H54 (cell line): ENCODE data around the gene IKZF1.

Experiments
- DNase-seq: peaks from one replicate; pipeline ENCODE4 v3.0.0; 2011; ENCODE audit warnings: low spot score, mixed read lengths; ENCODE audit not compliant: insufficient read length
- FAIRE-seq: peaks from 3 replicates; lab custom pipeline; 2011; peaks lifted over from hg19 to GRCh38; lab: Jason Lieb, UNC
- POLR2A ChIP-seq: IDR thresholded peaks from 2 replicates; pipeline ENCODE4 v1.6.1; 2011; ENCODE audit warnings: low read depth, mild to moderate bottlenecking, low read length

The IKZF1 gene

DNA sequence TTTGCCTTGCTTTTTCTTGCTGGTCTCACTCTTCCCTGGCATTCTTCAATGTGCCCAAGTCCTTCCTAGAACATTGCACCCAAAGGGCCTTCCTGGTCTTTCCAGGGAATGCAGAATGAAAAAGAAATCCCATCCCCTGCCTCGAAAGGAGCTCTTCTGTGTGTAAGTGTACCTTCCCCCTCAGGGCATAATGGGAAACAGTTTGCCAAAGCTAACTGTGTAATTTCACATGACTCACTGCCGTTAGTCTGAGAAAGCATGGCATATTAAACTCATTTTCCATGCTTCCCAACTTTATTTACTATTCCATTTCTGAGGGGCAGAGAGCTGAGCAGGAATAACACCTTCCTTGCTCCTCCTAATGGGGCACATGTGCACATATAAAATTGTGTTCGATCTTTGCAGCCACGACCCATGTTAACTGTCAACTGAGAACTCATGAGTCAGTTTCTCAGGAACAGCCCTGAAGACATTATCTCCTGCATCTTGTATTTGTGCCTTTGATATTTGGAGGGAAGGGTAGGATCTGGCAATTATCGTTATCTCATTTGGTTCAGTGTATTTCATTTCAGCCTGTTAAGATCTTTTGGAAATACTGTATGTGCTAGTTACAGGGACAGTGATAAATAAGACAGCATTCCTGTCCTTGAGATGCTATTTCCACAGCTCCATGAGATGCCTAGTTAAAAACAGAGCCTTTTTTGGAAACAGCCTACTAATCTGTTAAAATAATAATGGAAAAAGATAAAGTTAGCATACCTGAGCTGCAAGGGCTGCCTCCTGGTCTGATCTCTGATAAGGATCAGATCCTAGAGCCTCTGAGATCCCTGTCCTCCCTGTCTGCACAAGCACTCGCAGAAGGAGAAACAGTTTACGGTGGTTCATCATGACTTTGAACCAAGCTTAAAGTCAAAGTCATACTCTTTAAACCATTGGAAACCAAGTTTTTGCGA lies 42.3 kb downstream of the IKZF1 start:
- FAIRE-seq (no peak), DNase-seq (no peak)
- no peak for TF ChIP-seq POLR2A

DNA sequence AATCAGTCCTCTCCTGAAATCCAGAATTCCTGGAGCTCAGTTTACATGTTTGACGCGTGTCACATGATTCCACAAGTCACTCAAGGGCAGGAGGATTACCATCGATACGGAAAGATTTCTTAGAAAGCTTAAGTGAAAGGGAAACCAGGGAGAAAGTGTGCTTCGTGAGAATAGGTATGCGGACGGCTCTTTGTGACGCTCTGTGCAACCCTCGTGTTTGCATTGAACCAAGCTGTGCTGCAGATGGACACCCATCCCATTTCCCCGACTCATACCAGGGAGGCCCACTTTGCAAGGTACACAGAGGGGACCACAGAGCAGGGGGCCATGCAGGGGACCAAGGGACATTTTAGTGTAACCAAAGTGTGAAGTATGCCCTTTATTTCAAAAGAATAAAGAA lies 43.2 kb downstream of the IKZF1 start:
- no peak for TF ChIP-seq POLR2A
- FAIRE-seq = no peak
- no peak for DNase-seq

DNA sequence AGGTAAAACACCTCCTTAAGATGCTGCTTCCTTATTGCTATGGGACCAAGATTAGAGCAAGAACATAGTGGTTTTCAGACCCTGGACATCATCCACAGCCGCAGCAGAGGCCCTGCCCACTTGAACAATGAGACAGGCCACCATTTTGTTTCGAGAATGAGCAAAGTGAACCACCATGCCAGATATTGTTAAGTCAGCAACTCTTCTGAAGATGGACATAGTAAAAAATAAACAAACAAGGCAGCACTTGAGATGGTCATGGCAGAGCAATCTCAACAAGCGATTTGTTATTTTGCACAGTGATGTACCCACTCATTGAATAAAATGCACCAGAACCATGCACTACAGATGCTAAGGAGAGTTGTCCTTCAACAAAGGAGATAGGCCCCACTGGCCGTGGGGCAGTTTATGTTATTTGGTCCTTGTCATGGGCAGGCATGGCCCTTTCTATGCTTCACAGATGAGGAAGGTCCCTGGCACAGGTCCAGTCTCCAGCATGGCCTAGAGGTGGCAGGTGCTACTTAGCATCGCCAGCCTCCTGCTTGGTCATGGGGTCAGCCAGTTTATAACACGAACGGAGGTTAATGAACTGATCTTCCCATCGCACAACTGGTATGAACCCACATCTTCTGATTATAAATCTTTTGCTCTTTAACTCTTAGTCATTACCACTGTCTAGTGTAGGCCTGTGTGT lies 44.1 kb downstream of the IKZF1 start:
- no peak for TF ChIP-seq POLR2A
- DNase-seq (no peak), FAIRE-seq (no peak)

DNA sequence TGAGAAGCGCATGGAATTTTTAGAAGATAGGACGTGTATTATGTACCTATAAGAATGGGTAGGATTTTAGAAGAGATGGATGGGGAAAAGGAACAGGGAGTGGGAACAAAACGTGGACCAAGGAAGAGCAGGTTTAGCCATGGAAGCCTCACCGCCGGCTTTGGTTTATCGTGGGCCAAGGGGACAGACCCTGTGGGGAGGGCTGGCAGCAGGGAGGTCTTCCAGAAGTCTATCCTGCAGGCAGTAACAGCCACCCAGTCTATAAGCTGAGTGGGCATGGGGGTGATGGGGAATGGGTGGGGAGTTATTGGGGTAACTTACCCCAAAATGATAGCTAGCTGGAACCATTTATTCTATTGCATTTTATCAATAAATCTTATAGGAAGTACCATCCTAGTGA lies 44.9 kb downstream of the IKZF1 start:
- no peak for DNase-seq
- no peak for TF ChIP-seq POLR2A
- FAIRE-seq = no peak

DNA sequence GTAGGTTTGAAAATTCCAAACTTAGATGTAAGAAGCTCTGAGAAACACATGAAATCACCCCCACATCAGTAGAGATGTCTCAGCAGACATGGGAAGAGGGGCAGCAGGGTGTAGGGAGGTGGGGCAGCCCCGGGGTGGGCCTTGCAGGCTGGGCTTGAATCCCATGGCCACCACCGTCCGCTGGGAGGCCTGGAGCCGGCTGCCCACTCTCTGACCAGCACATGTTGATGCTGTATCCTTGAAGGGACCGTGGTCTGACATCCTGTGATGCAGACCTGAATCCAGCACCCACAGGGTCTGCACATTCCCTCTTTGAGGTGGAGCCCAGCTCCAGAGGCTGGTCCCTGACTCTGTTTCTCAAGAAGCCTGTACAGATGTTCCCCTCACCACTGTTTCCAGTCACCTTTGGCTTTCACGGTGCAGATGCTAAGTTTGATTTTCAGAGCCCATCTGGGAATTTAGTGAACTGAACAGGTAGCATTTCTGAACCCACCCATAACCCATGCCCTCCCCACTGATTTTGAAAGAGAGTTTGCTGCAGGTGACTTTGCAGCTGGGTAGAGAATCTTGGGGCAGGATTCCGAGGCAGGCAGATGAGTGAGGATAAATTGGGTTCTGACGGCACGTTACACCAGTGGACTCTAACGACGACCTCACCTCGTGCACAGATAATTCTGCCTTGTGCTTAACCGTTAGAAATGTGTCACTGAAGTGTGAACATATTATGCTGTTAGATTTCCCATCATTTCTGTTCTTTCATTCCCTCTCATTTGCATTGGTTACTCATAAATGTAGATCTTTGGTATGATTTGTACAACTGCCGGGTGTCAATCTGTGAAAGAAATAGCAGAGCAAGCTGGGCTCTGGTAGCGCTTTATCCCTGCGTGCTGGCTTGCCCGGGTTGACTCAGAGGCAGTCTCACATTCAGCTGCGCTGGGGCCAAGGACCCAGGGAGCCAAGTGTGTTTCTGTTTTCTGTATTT lies 45.7 kb downstream of the IKZF1 start:
- DNase-seq (no peak), FAIRE-seq (no peak)
- no peak for TF ChIP-seq POLR2A

DNA sequence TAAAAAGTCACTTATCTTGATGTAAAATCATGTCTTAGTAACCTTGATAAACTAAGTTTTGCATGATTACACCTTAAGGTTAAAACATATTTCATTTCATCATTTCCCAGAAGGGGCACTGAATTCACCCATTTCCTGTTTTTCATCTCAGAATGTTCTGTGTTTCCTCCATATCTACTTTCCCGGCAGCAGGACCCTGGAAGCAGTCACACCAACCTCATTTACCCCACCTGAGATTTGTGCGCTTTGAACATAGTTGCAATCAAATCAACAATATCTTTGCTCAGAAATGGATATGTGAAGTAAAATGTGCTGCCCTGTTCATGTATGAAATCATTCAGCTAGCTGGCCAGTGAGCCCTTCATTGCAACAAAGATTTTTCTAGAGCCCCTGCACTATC lies 46.8 kb downstream of the IKZF1 start:
- no peak for TF ChIP-seq POLR2A
- no peak for FAIRE-seq
- DNase-seq = no peak

DNA sequence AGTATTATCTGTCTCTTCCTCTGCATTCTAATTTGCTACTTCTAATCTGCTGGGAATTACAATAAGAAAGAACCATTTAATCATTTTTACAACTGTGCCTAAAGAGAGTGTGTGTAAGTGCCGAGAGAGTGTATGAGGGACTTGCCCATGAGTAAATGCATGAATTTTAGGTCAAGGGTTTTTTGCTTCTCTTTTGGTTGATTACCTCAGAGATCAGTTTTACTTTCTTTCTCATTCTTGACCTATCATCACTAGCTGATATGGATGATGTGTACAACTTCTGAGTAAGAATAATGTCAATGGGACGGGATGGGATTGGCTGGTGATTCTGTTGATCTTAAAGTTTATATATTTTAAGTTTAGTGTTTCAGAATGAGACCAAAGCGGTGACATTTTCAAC lies 47.8 kb downstream of the IKZF1 start:
- FAIRE-seq = no peak
- no peak for DNase-seq
- TF ChIP-seq POLR2A = no peak

DNA sequence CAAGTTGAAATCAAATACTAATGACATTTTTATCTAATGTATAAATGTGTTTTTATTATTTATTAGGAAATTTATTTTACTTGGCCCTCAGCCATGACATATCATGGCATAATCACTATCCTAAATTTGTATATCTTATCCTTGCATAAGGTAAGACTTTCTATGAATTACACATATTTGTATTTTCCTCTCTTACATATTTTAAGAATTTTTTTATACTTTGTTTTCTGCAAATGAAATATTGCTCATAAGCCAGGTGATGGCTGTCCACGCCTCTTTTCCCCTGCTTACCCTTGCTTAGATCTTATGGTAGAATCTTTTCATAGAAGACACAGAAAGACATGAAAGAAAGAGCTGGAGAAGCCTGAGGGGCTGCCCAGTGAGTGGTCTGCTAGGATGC lies 48.2 kb downstream of the IKZF1 start:
- TF ChIP-seq POLR2A = no peak
- DNase-seq (no peak), FAIRE-seq (no peak)

DNA sequence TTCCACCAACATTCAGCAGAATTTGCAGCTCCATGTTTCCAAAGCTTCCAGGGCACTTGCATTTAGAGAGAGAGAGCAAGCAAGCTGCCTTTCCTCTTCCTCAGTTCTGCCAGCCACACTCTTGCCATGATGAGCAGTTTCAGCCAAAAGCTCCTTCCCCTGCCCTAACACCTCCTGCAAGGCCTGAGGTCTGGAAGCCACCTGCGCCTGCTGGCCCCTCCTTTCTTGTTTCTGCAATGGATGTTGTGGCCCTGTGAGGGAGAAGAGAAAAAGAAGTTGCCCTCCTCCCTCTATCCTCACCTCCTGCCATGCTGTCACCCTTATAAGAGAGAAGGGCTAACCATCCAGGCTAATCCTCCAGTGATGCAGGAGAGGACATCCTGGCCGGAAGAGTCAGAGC lies 48.7 kb downstream of the IKZF1 start:
- DNase-seq (no peak), FAIRE-seq (no peak)
- no peak for TF ChIP-seq POLR2A

DNA sequence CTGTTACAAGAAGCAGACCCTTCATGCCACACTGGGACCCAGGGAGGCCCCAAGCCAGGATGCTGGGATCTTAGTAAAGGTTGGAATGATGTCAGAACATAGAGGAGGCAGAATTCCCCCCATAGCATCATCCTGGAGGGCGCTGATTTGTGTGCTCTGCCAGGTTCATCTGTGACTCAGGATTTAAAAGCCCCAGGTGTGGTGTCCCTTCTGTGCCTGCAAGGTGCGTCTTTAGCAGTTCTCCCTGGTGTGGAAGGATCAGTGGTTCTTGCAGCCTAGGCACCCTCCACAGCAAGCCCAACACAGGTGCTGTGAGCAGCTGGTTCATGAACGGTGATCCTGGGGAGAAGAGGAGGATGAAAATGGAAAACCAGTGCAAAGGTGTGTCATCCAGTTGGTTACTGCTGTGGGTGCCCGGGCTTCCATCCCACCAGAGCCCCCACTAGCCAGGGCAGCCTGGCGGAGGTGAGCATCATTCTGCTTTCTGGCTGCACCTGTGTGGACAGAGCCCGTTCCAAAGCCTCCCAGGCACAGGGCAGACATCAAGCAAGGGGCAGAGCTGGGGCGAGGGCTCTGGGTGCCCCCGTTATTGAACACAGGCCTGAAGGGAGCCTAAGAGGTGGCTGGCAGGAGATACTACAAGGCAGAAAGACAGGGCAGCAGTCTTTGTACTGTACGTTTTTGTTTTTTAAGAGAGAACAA lies 49.5 kb downstream of the IKZF1 start:
- DNase-seq (no peak), FAIRE-seq (no peak)

DNA sequence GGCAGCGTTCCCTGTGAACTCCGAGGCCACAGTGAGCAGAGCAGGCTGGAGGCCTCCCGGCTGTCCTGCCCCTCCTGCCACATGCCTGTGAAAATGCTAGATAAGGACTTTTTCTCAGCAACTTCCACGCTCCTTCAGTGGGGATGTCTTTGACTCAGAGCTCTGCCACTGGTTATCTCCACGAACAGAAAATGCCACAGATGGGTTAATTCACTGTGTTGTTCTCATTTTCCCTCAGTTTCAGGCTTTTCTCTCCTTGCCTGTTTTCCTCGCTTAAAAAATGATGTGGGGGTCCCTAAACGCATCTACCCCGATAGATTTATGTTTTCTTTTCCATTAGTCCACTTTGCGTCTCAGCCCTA lies 51.3 kb downstream of the IKZF1 start:
- no peak for FAIRE-seq
- no peak for DNase-seq
- TF ChIP-seq POLR2A = no peak

More for the DNA sequence above, 49.5 kb downstream of the IKZF1 start:
- no peak for TF ChIP-seq POLR2A

DNA sequence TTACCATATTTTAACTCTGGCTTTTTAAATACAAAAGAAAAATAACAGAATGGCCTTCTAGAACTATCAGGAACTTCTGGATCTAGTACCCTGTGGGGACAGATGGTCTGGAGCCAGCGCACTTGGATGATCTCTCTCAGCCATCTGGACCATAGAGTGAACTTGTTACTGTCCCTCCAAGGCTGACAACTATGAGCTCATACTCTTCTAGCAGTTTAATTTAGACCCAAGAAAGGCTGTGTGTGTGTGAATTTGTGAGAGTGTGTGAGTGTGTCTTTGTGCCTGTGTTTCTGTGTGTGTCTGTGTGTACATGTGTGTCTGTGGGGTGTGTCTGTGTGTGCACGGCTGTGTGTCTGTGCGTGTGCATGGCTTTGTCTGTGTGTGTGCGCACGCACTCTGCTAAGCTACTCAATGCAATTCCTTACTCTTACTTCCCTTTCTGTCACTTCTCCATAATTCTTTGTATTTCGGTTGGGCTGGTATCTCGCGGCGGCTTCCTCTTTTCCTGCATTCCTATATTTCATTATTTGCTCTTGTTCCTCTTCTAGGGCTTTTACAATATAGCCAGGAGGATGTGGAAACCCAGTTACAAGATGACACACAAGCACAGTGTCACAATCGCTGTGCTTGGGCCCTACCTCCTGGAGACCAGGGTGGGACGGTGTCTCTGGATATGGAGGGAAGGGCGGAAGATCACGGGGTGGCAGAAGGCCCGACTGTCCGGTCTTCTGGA lies 51.9 kb downstream of the IKZF1 start:
- FAIRE-seq (no peak), DNase-seq (no peak)
- no peak for TF ChIP-seq POLR2A
